HEK293 (cell line): Measurements from ENCODE around the gene NUDT22.

Experiments
- SETDB1 ChIP-seq: IDR thresholded peaks from one replicate; pipeline ENCODE4 v1.6.1; 2017; ENCODE audit warnings: mild to moderate bottlenecking, low read length, moderate library complexity, mixed read lengths; ENCODE audit not compliant: insufficient read length
- TSHZ1 ChIP-seq: fragments of 450-650 bp; formaldehyde crosslinking; IDR thresholded peaks from 2 replicates; pipeline ENCODE4 v1.5.1; 2016; ENCODE audit warnings: missing biosample characterization, missing genetic modification characterization, borderline replicate concordance
- ZFHX2 ChIP-seq: fragments of 450-650 bp; formaldehyde crosslinking; conservative IDR thresholded peaks from 2 replicates; pipeline ENCODE4 v1.5.1; 2016; ENCODE audit warnings: missing biosample characterization, missing genetic modification characterization
- ZFP41 ChIP-seq: fragments of 450-650 bp; formaldehyde crosslinking; IDR thresholded peaks from 2 replicates; pipeline ENCODE4 v1.5.1; 2016; ENCODE audit warnings: missing biosample characterization, missing genetic modification characterization, borderline replicate concordance
- ZNF214 ChIP-seq: fragments of 450-650 bp; formaldehyde crosslinking; IDR thresholded peaks from 2 replicates; pipeline ENCODE4 v1.5.1; 2017; ENCODE audit warnings: missing biosample characterization, mild to moderate bottlenecking, missing genetic modification characterization, borderline replicate concordance
- ZNF629 ChIP-seq: fragments of 450-650 bp; formaldehyde crosslinking; IDR thresholded peaks from 2 replicates; pipeline ENCODE4 v1.5.1; 2017; ENCODE audit warnings: missing biosample characterization, missing genetic modification characterization
- ZNF639 ChIP-seq: fragments of 450-650 bp; formaldehyde crosslinking; IDR thresholded peaks from 2 replicates; pipeline ENCODE4 v1.5.1; 2016; ENCODE audit warnings: missing biosample characterization, missing genetic modification characterization
- ZNF660 ChIP-seq: fragments of 450-650 bp; IDR thresholded peaks from 2 replicates; pipeline ENCODE4 v1.5.1; 2018; ENCODE audit warnings: missing biosample characterization, mild to moderate bottlenecking, missing genetic modification characterization
- TF ChIP-seq, protein P1 (sequence below): fragments of 450-650 bp; formaldehyde crosslinking; IDR thresholded peaks from 2 replicates; pipeline ENCODE4 v1.5.1; 2016; ENCODE audit warnings: missing biosample characterization, missing genetic modification characterization
- TF ChIP-seq, protein P2 (sequence below): fragments of 450-650 bp; formaldehyde crosslinking; IDR thresholded peaks from 2 replicates; pipeline ENCODE4 v1.5.1; 2016; ENCODE audit warnings: missing biosample characterization, missing genetic modification characterization
- TF ChIP-seq, protein P3 (sequence below): fragments of 450-650 bp; formaldehyde crosslinking; IDR thresholded peaks from 2 replicates; pipeline ENCODE4 v1.5.1; 2016; ENCODE audit warnings: missing biosample characterization, missing genetic modification characterization
- TF ChIP-seq, protein P4 (sequence below): fragments of 450-650 bp; formaldehyde crosslinking; IDR thresholded peaks from 2 replicates; pipeline ENCODE4 v1.5.1; 2017; ENCODE audit warnings: missing biosample characterization, missing genetic modification characterization
- TF ChIP-seq, protein P5 (sequence below): fragments of 450-650 bp; formaldehyde crosslinking; IDR thresholded peaks from 2 replicates; pipeline ENCODE4 v1.5.1; 2016; ENCODE audit warnings: missing biosample characterization, missing genetic modification characterization

DNA sequence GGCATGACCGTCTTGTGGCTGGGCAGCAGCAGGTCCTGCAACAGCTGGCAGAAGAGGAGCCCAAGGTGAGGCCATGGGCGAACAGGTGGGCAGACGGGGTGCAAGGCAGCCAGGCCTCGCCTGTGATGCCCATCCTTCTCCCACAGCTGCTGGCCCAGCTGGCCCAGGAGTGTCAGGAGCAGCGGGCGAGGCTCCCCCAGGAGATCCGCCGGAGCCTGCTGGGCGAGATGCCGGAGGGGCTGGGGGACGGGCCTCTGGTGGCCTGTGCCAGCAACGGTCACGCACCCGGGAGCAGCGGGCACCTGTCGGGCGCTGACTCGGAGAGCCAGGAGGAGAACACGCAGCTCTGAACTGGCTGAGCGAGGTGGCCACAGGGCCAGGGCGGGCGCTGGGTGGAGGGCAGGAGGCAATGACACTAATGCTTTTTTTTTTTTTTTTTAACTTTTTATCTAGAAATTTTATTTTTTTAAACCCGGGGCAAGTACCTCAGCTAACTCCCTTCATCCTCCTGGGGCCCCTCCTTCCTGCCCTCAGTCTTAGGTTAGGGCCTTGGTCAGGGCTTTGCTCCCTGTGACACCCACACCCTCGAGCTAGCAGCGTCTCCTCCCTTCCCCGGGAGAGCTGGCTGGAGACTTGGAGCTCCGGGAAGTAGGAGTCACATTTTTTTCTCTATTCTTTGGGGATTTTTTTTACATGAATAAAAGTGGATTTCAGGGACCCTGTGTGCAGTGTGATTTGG is 41.3 kb downstream of the NUDT22 start:
- TF ChIP-seq, protein P1, sequence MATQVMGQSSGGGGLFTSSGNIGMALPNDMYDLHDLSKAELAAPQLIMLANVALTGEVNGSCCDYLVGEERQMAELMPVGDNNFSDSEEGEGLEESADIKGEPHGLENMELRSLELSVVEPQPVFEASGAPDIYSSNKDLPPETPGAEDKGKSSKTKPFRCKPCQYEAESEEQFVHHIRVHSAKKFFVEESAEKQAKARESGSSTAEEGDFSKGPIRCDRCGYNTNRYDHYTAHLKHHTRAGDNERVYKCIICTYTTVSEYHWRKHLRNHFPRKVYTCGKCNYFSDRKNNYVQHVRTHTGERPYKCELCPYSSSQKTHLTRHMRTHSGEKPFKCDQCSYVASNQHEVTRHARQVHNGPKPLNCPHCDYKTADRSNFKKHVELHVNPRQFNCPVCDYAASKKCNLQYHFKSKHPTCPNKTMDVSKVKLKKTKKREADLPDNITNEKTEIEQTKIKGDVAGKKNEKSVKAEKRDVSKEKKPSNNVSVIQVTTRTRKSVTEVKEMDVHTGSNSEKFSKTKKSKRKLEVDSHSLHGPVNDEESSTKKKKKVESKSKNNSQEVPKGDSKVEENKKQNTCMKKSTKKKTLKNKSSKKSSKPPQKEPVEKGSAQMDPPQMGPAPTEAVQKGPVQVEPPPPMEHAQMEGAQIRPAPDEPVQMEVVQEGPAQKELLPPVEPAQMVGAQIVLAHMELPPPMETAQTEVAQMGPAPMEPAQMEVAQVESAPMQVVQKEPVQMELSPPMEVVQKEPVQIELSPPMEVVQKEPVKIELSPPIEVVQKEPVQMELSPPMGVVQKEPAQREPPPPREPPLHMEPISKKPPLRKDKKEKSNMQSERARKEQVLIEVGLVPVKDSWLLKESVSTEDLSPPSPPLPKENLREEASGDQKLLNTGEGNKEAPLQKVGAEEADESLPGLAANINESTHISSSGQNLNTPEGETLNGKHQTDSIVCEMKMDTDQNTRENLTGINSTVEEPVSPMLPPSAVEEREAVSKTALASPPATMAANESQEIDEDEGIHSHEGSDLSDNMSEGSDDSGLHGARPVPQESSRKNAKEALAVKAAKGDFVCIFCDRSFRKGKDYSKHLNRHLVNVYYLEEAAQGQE (tag by site-specific recombination), result no peak
- TF ChIP-seq, protein P2, sequence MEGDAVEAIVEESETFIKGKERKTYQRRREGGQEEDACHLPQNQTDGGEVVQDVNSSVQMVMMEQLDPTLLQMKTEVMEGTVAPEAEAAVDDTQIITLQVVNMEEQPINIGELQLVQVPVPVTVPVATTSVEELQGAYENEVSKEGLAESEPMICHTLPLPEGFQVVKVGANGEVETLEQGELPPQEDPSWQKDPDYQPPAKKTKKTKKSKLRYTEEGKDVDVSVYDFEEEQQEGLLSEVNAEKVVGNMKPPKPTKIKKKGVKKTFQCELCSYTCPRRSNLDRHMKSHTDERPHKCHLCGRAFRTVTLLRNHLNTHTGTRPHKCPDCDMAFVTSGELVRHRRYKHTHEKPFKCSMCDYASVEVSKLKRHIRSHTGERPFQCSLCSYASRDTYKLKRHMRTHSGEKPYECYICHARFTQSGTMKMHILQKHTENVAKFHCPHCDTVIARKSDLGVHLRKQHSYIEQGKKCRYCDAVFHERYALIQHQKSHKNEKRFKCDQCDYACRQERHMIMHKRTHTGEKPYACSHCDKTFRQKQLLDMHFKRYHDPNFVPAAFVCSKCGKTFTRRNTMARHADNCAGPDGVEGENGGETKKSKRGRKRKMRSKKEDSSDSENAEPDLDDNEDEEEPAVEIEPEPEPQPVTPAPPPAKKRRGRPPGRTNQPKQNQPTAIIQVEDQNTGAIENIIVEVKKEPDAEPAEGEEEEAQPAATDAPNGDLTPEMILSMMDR (tag by site-specific recombination), result no peak
- TF ChIP-seq, protein P3, sequence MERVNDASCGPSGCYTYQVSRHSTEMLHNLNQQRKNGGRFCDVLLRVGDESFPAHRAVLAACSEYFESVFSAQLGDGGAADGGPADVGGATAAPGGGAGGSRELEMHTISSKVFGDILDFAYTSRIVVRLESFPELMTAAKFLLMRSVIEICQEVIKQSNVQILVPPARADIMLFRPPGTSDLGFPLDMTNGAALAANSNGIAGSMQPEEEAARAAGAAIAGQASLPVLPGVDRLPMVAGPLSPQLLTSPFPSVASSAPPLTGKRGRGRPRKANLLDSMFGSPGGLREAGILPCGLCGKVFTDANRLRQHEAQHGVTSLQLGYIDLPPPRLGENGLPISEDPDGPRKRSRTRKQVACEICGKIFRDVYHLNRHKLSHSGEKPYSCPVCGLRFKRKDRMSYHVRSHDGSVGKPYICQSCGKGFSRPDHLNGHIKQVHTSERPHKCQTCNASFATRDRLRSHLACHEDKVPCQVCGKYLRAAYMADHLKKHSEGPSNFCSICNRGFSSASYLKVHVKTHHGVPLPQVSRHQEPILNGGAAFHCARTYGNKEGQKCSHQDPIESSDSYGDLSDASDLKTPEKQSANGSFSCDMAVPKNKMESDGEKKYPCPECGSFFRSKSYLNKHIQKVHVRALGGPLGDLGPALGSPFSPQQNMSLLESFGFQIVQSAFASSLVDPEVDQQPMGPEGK (tag by site-specific recombination), result no peak
- TF ChIP-seq ZFHX2 (tag by site-specific recombination), result no peak
- TF ChIP-seq, protein P4, sequence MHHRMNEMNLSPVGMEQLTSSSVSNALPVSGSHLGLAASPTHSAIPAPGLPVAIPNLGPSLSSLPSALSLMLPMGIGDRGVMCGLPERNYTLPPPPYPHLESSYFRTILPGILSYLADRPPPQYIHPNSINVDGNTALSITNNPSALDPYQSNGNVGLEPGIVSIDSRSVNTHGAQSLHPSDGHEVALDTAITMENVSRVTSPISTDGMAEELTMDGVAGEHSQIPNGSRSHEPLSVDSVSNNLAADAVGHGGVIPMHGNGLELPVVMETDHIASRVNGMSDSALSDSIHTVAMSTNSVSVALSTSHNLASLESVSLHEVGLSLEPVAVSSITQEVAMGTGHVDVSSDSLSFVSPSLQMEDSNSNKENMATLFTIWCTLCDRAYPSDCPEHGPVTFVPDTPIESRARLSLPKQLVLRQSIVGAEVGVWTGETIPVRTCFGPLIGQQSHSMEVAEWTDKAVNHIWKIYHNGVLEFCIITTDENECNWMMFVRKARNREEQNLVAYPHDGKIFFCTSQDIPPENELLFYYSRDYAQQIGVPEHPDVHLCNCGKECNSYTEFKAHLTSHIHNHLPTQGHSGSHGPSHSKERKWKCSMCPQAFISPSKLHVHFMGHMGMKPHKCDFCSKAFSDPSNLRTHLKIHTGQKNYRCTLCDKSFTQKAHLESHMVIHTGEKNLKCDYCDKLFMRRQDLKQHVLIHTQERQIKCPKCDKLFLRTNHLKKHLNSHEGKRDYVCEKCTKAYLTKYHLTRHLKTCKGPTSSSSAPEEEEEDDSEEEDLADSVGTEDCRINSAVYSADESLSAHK, result no peak
- TF ChIP-seq ZNF639 (tag by site-specific recombination), result no peak
- no peak for TF ChIP-seq ZNF629 (tag by site-specific recombination)
- no peak for TF ChIP-seq ZNF660 (tag by site-specific recombination)
- no peak for TF ChIP-seq SETDB1
- TF ChIP-seq TSHZ1 (tag by site-specific recombination), result no peak
- TF ChIP-seq, protein P5, sequence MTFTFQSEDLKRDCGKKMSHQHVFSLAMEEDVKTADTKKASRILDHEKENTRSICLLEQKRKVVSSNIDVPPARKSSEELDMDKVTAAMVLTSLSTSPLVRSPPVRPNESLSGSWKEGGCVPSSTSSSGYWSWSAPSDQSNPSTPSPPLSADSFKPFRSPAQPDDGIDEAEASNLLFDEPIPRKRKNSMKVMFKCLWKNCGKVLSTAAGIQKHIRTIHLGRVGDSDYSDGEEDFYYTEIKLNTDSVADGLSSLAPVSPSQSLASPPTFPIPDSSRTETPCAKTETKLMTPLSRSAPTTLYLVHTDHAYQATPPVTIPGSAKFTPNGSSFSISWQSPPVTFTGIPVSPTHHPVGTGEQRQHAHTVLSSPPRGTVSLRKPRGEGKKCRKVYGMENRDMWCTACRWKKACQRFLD, result no peak
- no peak for TF ChIP-seq ZNF214
- no peak for TF ChIP-seq ZFP41 (tag by site-specific recombination)
